DND-41 (cell line): Measurements from ENCODE around the gene CEP162.

Source experiments
- ATAC-seq: fragments of 200-7000 bp; cut with Tn5 transposase; 3 replicates; pipeline ENCODE4 v1.9.1; 2021; ENCODE audit warnings: low read depth; ENCODE audit not compliant: insufficient read depth
- DNase-seq: peaks from one replicate; pipeline ENCODE4 v3.0.0-alpha.2; 2020
- H2AFZ ChIP-seq: 2 replicates; pipeline ENCODE4 v1.6.0; 2012; ENCODE audit warnings: low read depth, low read length
- H3K27ac ChIP-seq: 2 replicates; pipeline ENCODE4 v1.5.1; 2012; ENCODE audit warnings: low read length, inconsistent platforms
- H3K27me3 ChIP-seq: fragments of 200-600 bp; sonication (generic); 2 replicates; pipeline ENCODE4 v1.6.0; 2012; ENCODE audit warnings: low read length, mild to moderate bottlenecking, inconsistent platforms; ENCODE audit not compliant: insufficient read depth, poor library complexity
- H3K36me3 ChIP-seq: 2 replicates; pipeline ENCODE4 v1.5.1; 2012; ENCODE audit warnings: low read length, inconsistent platforms; ENCODE audit not compliant: insufficient read depth
- H3K4me1 ChIP-seq: 2 replicates; pipeline ENCODE4 v1.5.1; 2012; ENCODE audit warnings: mild to moderate bottlenecking, low read length; ENCODE audit not compliant: insufficient read depth
- H3K4me2 ChIP-seq: 2 replicates; pipeline ENCODE4 v1.6.0; 2012; ENCODE audit warnings: mild to moderate bottlenecking, moderate library complexity, low read length, inconsistent platforms; ENCODE audit not compliant: insufficient read depth
- H3K4me3 ChIP-seq, 2 experiments: fragments of 200-600 bp in 1 of 2; shearing (Covaris generic) in 1 of 2; 2 replicates each; pipeline ENCODE4 v1.5.1; 2012 to 2016; ENCODE audit warnings: inconsistent platforms in 2 of 2, low read length in 2 of 2, mild to moderate bottlenecking in 2 of 2, low read depth in 1 of 2, moderate library complexity in 1 of 2
- H3K79me2 ChIP-seq: 2 replicates; pipeline ENCODE4 v1.6.0; 2012; ENCODE audit warnings: low read length, inconsistent platforms; ENCODE audit not compliant: insufficient read depth
- H3K9ac ChIP-seq: 2 replicates; pipeline ENCODE4 v1.6.0; 2012; ENCODE audit warnings: low read depth, mild to moderate bottlenecking, inconsistent platforms, low read length, moderate library complexity
- H3K9me3 ChIP-seq: 2 replicates; pipeline ENCODE4 v1.5.1; 2012; ENCODE audit warnings: low read length, moderate library complexity, mild to moderate bottlenecking, inconsistent platforms; ENCODE audit not compliant: insufficient read depth, severe bottlenecking
- H4K20me1 ChIP-seq: 2 replicates; pipeline ENCODE4 v1.6.0; 2012; ENCODE audit warnings: low read length; ENCODE audit not compliant: insufficient read depth
- EZH2 ChIP-seq: IDR thresholded peaks from 3 replicates; pipeline ENCODE4 v1.6.1; 2012; ENCODE audit warnings: borderline replicate concordance, low read depth, mild to moderate bottlenecking, moderate library complexity, low read length, inconsistent platforms; ENCODE audit not compliant: severe bottlenecking
- TF ChIP-seq, protein P1 (sequence below): IDR thresholded peaks from 2 replicates; pipeline ENCODE4 v1.5.1; 2012; ENCODE audit warnings: borderline replicate concordance, low read length, moderate library complexity, mild to moderate bottlenecking; ENCODE audit not compliant: poor library complexity, severe bottlenecking; ENCODE audit errors: extremely low read depth

CEP162 gene

GRCh38 chr6:84081222-84081621 lies 146.2 kb downstream of the CEP162 start:
- H3K4me2 ChIP-seq, result no peak overlapping the region
- ATAC-seq (no peak), DNase-seq (no peak)
- H3K79me2 ChIP-seq, result no peaks in the 10 kb centered on the region
- H3K4me1 ChIP-seq, result no peaks in the 10 kb centered on the region
- H3K27me3 ChIP-seq, result no peaks in the 10 kb centered on the region
- no peak overlapping the region for H2AFZ ChIP-seq
- no peak overlapping the region for H3K9ac ChIP-seq
- H3K4me3 ChIP-seq, result no peak overlapping the region
- no peak overlapping the region for H3K27ac ChIP-seq
- TF ChIP-seq, protein P1, sequence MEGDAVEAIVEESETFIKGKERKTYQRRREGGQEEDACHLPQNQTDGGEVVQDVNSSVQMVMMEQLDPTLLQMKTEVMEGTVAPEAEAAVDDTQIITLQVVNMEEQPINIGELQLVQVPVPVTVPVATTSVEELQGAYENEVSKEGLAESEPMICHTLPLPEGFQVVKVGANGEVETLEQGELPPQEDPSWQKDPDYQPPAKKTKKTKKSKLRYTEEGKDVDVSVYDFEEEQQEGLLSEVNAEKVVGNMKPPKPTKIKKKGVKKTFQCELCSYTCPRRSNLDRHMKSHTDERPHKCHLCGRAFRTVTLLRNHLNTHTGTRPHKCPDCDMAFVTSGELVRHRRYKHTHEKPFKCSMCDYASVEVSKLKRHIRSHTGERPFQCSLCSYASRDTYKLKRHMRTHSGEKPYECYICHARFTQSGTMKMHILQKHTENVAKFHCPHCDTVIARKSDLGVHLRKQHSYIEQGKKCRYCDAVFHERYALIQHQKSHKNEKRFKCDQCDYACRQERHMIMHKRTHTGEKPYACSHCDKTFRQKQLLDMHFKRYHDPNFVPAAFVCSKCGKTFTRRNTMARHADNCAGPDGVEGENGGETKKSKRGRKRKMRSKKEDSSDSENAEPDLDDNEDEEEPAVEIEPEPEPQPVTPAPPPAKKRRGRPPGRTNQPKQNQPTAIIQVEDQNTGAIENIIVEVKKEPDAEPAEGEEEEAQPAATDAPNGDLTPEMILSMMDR, result no peak
- no peak for TF ChIP-seq EZH2
- no peaks in the 10 kb centered on the region for H4K20me1 ChIP-seq
- H3K36me3 ChIP-seq, result no peaks in the 10 kb centered on the region
- no peaks in the 10 kb centered on the region for H3K9me3 ChIP-seq

DNA sequence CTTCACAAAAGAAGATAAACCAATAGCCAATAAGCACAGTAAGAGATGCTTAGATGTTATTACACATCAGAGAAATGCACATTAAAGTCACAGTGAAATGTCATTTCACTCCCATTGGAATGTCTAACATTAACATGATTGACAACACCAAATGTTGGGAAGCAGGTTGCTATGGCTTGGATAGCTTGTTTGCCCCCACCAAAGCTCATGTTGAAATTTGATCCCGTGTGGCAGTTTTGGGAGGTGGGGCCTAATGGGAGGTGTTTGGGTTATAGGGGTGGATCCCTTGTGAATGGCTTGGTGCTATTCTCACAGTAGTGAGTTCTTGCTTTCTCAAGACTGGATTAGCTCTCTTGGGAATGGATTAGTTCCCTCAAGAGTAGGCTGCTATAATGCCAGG lies 149.1 kb downstream of the CEP162 start:
- no peak for ATAC-seq
- no peak overlapping the region for H3K4me2 ChIP-seq

DNA sequence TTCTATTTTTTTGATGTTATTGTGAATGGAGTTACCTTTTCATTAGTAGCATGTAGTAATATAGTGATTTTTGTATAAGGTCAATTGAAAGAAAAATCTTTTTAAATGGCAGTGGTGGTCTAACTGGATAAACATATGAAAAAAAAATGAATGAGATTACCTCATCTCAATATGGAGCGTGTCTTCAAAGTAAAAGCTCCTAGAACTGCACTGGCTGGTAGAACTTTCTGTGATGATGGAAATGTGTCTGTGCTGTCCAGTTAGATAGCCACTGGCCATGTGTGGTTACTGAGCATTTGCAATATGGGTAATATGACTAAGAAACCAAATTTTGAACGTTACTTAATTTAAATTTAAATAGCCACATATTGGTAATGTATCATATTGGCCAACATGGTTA lies 149.8 kb downstream of the CEP162 start:
- H2AFZ ChIP-seq, result no peak overlapping the region
- no peak overlapping the region for H3K9ac ChIP-seq
- no peak for TF ChIP-seq EZH2
- TF ChIP-seq, protein P1, result no peak
- no peaks in the 10 kb centered on the region for H3K4me1 ChIP-seq
- H3K79me2 ChIP-seq, result no peaks in the 10 kb centered on the region
- H3K36me3 ChIP-seq, result no peaks in the 10 kb centered on the region
- H3K9me3 ChIP-seq, result no peaks in the 10 kb centered on the region
- no peaks in the 10 kb centered on the region for H4K20me1 ChIP-seq
- no peak overlapping the region for H3K4me3 ChIP-seq
- DNase-seq (no peak), ATAC-seq (no peak)
- H3K27ac ChIP-seq, result no peak overlapping the region
- H3K27me3 ChIP-seq, result no peaks in the 10 kb centered on the region
- H3K4me2 ChIP-seq, result no peak overlapping the region

More for the DNA sequence above, 149.1 kb downstream of the CEP162 start:
- Histone ChIP-seq H4K20me1 (no peaks in the 10 kb centered on the region), H3K27ac (no peak overlapping the region), H3K4me3 (no peak overlapping the region), H3K36me3 (no peaks in the 10 kb centered on the region), H3K9ac (no peak overlapping the region), H3K4me1 (no peaks in the 10 kb centered on the region), H3K27me3 (no peaks in the 10 kb centered on the region), H3K79me2 (no peaks in the 10 kb centered on the region), H3K9me3 (no peaks in the 10 kb centered on the region), H2AFZ (no peak overlapping the region)
- TF ChIP-seq, protein P1, result no peak
- no peak for TF ChIP-seq EZH2
- no peak for DNase-seq
